Endothelial cell (in vitro differentiated cells): Measurements from ENCODE around the gene CES3. TPM values are rescaled to one million over a fixed set of nuclear protein-coding genes. Genes with fewer than 3 reads are reported as not detected.
"Not testable (repeated sequence)": the region's sequence is repeated elsewhere in the genome, so short reads cannot be mapped to it uniquely, and the experiment has no call there.

Source experiments
- DNase-seq: peaks from one replicate; pipeline ENCODE4 v3.0.0; 2021; ENCODE audit warnings: low spot score
- H3K27ac Mint-ChIP-seq: one replicate; pipeline ENCODE4 v1.8.0; 2021; ENCODE audit warnings: mixed read lengths, inconsistent platforms; ENCODE audit not compliant: unreplicated experiment
- H3K27me3 Mint-ChIP-seq: one replicate; pipeline ENCODE4 v1.8.0; 2021; ENCODE audit warnings: mild to moderate bottlenecking, moderate library complexity, mixed read lengths, inconsistent platforms; ENCODE audit not compliant: unreplicated experiment
- H3K36me3 Mint-ChIP-seq: one replicate; pipeline ENCODE4 v1.8.0; 2021; ENCODE audit warnings: mild to moderate bottlenecking, low read depth, mixed read lengths, inconsistent platforms; ENCODE audit not compliant: unreplicated experiment
- H3K4me1 Mint-ChIP-seq: one replicate; pipeline ENCODE4 v1.8.0; 2021; ENCODE audit warnings: mild to moderate bottlenecking, mixed read lengths, inconsistent platforms; ENCODE audit not compliant: unreplicated experiment
- H3K4me3 Mint-ChIP-seq: one replicate; pipeline ENCODE4 v1.8.0; 2021; ENCODE audit warnings: mild to moderate bottlenecking, mixed read lengths, inconsistent platforms; ENCODE audit not compliant: unreplicated experiment
- H3K9me3 Mint-ChIP-seq: one replicate; pipeline ENCODE4 v1.8.0; 2021; ENCODE audit warnings: mixed read lengths, inconsistent platforms; ENCODE audit not compliant: unreplicated experiment
- CTCF ChIP-seq: fragments of 200-600 bp; sonication (generic); IDR thresholded peaks from one replicate; pipeline ENCODE4 v1.5.0; 2021; ENCODE audit warnings: antibody characterized with exemption; ENCODE audit not compliant: unreplicated experiment
- total RNA-seq: library from RNA; stranded (reverse); fragmentation: NEBNext Ultra II Directional; extraction: Animal tissue kit (Norgen Biotek cat#: 25700); gene quantifications from one replicate; pipeline ENCODE4 v1.2.1, GENCODE V29; 2021; ENCODE audit not compliant: unreplicated experiment

CES3 gene
- total RNA-seq, 1 donor from 2014 or later, result 2.5 TPM

GRCh38 chr16:66983033-66983432 lies 22.0 kb downstream of the CES3 start:
- DNase-seq, result no peak
- no peak for TF ChIP-seq CTCF
- Mint-ChIP-seq H3K4me3 (no peak overlapping the region), H3K27me3 (peaks cover 4% of the 10 kb centered on the region), H3K9me3 (no peaks in the 10 kb centered on the region), H3K4me1 (no peaks in the 10 kb centered on the region), H3K36me3 (no peaks in the 10 kb centered on the region), H3K27ac (no peak overlapping the region)

- Mint-ChIP-seq H3K4me3 (no peak overlapping the region), H3K9me3 (no peaks in the 10 kb centered on the region), H3K4me1 (no peaks in the 10 kb centered on the region), H3K27me3 (peaks cover 5% of the 10 kb centered on the region), H3K27ac (no peak overlapping the region), H3K36me3 (peaks cover 3% of the 10 kb centered on the region)
- TF ChIP-seq CTCF, result no peak
- no peak for DNase-seq
Observed at GRCh38 chr16:66984892-66985311, 23.8 kb downstream of the CES3 start.

GRCh38 chr16:66986559-66986958 lies 25.5 kb downstream of the CES3 start:
- no peak overlapping the region for H3K4me3 Mint-ChIP-seq
- H3K27me3 Mint-ChIP-seq, result peaks cover 5% of the 10 kb centered on the region
- H3K9me3 Mint-ChIP-seq, result no peaks in the 10 kb centered on the region
- H3K4me1 Mint-ChIP-seq, result no peaks in the 10 kb centered on the region
- H3K36me3 Mint-ChIP-seq, result peaks cover 3% of the 10 kb centered on the region
- H3K27ac Mint-ChIP-seq, result no peak overlapping the region
- no peak for TF ChIP-seq CTCF
- DNase-seq, result no peak

DNA sequence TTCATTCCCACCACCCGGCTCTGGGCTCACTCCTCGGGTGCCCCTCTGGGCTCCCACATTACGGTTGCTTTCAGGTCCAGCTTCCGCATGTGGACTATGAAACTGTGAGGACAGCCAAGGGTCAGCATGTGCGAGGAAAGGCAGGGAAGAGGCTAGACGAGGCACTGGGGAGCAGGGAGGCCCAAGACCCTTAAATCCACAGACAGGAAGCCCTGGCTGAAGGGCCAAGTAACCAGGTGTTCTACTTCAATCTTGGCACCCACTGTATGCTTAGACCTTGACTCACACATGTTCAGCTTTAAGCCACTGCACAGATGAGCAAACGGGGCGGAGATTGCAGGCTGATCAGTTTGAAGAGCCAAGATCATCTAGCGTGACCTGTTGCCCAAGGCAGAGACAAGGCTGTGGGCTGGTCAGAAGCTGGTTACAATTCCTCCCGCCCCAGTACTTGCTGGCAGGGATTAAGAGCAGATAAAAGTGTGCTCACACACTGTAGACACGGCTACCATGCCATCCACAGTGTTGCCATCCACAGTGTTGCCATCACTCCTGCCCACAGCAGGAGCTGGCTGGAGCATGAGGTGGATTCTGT lies 27.2 kb downstream of the CES3 start, which contains the start of gene CES4A:
Gene CES4A, plus strand, starts transcription at position 393 of the 592 bp plus-strand sequence. Its CDS starts 184 bp downstream, at position 577.
- Mint-ChIP-seq H3K9me3 (no peaks in the 10 kb centered on the region), H3K4me1 (no peaks in the 10 kb centered on the region), H3K36me3 (peaks cover 3% of the 10 kb centered on the region), H3K27me3 (peaks cover 5% of the 10 kb centered on the region), H3K4me3 (no peak within 1 kb of the TSS), H3K27ac (no peak within 1 kb of the TSS)
- TF ChIP-seq CTCF, result no peak
- DNase-seq, result no peak

DNA sequence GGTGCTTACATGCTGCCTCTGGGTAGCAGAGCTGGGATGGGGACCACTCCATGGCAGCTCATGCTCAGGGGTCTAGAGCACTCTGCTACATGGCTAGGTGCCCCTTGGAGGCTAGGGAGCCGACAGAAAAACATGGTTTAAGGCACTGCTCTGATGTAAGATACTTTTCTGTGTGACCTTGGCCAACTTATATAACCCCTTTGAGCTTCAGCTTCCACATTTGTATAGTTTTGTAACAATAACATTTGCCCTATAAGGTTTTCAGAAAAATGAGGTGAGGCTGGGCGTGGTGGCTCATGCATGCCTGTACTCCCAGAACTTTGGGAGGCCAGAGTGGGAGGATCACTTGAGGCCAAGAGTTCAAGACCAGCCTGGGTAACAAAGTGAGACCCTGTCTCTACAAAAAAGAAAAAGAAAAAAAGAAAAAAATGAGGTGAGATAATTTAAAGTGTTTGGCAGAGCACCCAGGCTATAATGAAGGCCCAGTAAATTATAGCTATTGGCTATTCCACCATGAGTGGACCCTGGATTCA lies 30.5 kb downstream of the CES3 start:
- Mint-ChIP-seq H3K36me3 (peaks cover 3% of the 10 kb centered on the region), H3K27ac (no peak overlapping the region), H3K27me3 (peaks cover 5% of the 10 kb centered on the region), H3K9me3 (no peaks in the 10 kb centered on the region), H3K4me1 (no peaks in the 10 kb centered on the region), H3K4me3 (no peak overlapping the region)
- DNase-seq, result no peak
- no peak for TF ChIP-seq CTCF

- H3K4me3 Mint-ChIP-seq, H3K27me3 Mint-ChIP-seq, H3K9me3 Mint-ChIP-seq: not testable (repeated sequence)
Observed at GRCh38 chr16:66993558-66993957, 32.5 kb downstream of the CES3 start.

More at GRCh38 chr16:66993558-66993957, 32.5 kb downstream of the CES3 start:
- H3K36me3 Mint-ChIP-seq, H3K4me1 Mint-ChIP-seq, DNase-seq, H3K27ac Mint-ChIP-seq: not testable (repeated sequence)
